OCI-LY1 (cell line): Measurements from ENCODE around the gene CABCOCO1.

Source experiments
- H2AFZ ChIP-seq: fragments of 200-600 bp; sonication (generic), shearing (Covaris generic); 2 replicates; pipeline ENCODE4 v1.6.0; 2014; ENCODE audit warnings: antibody characterized with exemption, mild to moderate bottlenecking, low read length
- H3F3A ChIP-seq: fragments of 200-600 bp; sonication (generic), shearing (Covaris generic); 2 replicates; pipeline ENCODE4 v1.6.0; 2014; ENCODE audit warnings: mild to moderate bottlenecking, antibody characterized with exemption, low read length, moderate library complexity; ENCODE audit not compliant: insufficient read depth
- H3K27ac ChIP-seq: fragments of 200-600 bp; sonication (generic); 2 replicates; pipeline ENCODE4 v1.5.1; 2014; ENCODE audit warnings: low read length, mixed run types, mild to moderate bottlenecking, low read depth; ENCODE audit not compliant: poor library complexity, severe bottlenecking
- H3K27me3 ChIP-seq: fragments of 200-600 bp; sonication (generic); 2 replicates; pipeline ENCODE4 v1.6.0; 2014; ENCODE audit warnings: antibody characterized with exemption, mild to moderate bottlenecking, low read length, moderate library complexity; ENCODE audit not compliant: insufficient read depth
- H3K36me3 ChIP-seq: fragments of 200-600 bp; sonication (generic); 2 replicates; pipeline ENCODE4 v1.6.1; 2014; ENCODE audit warnings: mild to moderate bottlenecking, antibody characterized with exemption, low read length, moderate library complexity, mixed read lengths; ENCODE audit not compliant: insufficient read depth
- H3K4me1 ChIP-seq: fragments of 200-600 bp; sonication (generic); 2 replicates; pipeline ENCODE4 v1.5.1; 2014; ENCODE audit warnings: mild to moderate bottlenecking, low read length, moderate library complexity; ENCODE audit not compliant: insufficient read depth, severe bottlenecking
- H3K4me2 ChIP-seq: fragments of 200-600 bp; sonication (generic), shearing (Covaris generic); 2 replicates; pipeline ENCODE4 v1.6.1; 2014; ENCODE audit warnings: low read length
- H3K4me3 ChIP-seq: fragments of 200-600 bp; sonication (generic); 2 replicates; pipeline ENCODE4 v1.5.1; 2014; ENCODE audit warnings: low read length, low read depth, mild to moderate bottlenecking, mixed read lengths; ENCODE audit not compliant: poor library complexity, severe bottlenecking
- H3K79me2 ChIP-seq: fragments of 200-600 bp; shearing (Covaris generic); 2 replicates; pipeline ENCODE4 v1.6.1; 2016; ENCODE audit warnings: mixed run types, low read length, mixed read lengths; ENCODE audit not compliant: insufficient read depth
- H3K9ac ChIP-seq: fragments of 200-600 bp; sonication (generic), shearing (Covaris generic); 2 replicates; pipeline ENCODE4 v1.6.1; 2014; ENCODE audit warnings: mild to moderate bottlenecking, low read length, mixed read lengths
- H3K9me2 ChIP-seq: fragments of 200-600 bp; sonication (generic), shearing (Covaris generic); 2 replicates; pipeline ENCODE4 v1.6.1; 2014; ENCODE audit warnings: low read depth, mild to moderate bottlenecking, low read length, mixed read lengths
- H3K9me3 ChIP-seq: fragments of 200-600 bp; shearing (Covaris generic); 2 replicates; pipeline ENCODE4 v1.6.1; 2014; ENCODE audit warnings: low read length, mixed read lengths
- H4K20me1 ChIP-seq: fragments of 200-600 bp; sonication (generic), shearing (Covaris generic); 2 replicates; pipeline ENCODE4 v1.6.0; 2016; ENCODE audit warnings: mild to moderate bottlenecking, low read length; ENCODE audit not compliant: insufficient read depth
- EZH2 ChIP-seq: fragments of 200-600 bp; sonication (generic), shearing (Covaris generic); IDR thresholded peaks from 2 replicates; pipeline ENCODE4 v1.8.0; 2017; ENCODE audit warnings: borderline replicate concordance, mixed run types, mild to moderate bottlenecking, antibody characterized with exemption, low read length, moderate library complexity, mixed read lengths
- TF ChIP-seq, protein P1 (sequence below): fragments of 200-600 bp; sonication (generic), shearing (Covaris generic); IDR thresholded peaks from 2 replicates; pipeline ENCODE4 v1.5.1; 2017; ENCODE audit warnings: mild to moderate bottlenecking, antibody characterized with exemption, low read length, moderate library complexity, mixed read lengths

Gene CABCOCO1

DNA sequence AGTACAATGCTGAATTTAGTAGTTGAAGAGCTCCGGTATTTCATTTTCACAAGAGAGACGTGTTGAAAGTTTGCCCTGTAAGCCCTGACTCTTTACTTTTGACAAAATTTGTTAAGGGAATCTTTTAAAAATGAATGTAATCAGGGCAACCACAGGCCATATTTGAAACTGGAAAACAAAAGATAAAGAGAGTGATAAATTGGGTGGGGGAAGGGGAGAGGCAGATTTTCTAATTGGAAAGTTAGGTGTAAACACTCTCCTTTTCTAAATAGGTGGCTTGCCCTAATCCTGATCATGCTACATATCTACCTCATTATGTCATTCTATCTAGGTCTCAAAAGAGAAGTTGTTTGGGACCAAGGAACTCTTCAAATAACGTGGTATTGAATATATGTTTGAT lies 90.7 kb downstream of the CABCOCO1 start:
- no peaks in the 10 kb centered on the region for H3K79me2 ChIP-seq
- no peak overlapping the region for H3K9ac ChIP-seq
- no peaks in the 10 kb centered on the region for H3K36me3 ChIP-seq
- H4K20me1 ChIP-seq: no peaks in the 10 kb centered on the region
- H3K27ac ChIP-seq: no peak overlapping the region
- no peak overlapping the region for H2AFZ ChIP-seq
- H3K4me3 ChIP-seq: no peak overlapping the region
- H3K4me1 ChIP-seq: peaks cover 26% of the 10 kb centered on the region
- H3K27me3 ChIP-seq: no peaks in the 10 kb centered on the region
- H3K4me2 ChIP-seq: no peak overlapping the region
- H3K9me2 ChIP-seq: no peaks in the 10 kb centered on the region
- no peak for TF ChIP-seq EZH2
- TF ChIP-seq, protein P1, sequence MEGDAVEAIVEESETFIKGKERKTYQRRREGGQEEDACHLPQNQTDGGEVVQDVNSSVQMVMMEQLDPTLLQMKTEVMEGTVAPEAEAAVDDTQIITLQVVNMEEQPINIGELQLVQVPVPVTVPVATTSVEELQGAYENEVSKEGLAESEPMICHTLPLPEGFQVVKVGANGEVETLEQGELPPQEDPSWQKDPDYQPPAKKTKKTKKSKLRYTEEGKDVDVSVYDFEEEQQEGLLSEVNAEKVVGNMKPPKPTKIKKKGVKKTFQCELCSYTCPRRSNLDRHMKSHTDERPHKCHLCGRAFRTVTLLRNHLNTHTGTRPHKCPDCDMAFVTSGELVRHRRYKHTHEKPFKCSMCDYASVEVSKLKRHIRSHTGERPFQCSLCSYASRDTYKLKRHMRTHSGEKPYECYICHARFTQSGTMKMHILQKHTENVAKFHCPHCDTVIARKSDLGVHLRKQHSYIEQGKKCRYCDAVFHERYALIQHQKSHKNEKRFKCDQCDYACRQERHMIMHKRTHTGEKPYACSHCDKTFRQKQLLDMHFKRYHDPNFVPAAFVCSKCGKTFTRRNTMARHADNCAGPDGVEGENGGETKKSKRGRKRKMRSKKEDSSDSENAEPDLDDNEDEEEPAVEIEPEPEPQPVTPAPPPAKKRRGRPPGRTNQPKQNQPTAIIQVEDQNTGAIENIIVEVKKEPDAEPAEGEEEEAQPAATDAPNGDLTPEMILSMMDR: no peak
- no peaks in the 10 kb centered on the region for H3F3A ChIP-seq
- H3K9me3 ChIP-seq: no peaks in the 10 kb centered on the region

DNA sequence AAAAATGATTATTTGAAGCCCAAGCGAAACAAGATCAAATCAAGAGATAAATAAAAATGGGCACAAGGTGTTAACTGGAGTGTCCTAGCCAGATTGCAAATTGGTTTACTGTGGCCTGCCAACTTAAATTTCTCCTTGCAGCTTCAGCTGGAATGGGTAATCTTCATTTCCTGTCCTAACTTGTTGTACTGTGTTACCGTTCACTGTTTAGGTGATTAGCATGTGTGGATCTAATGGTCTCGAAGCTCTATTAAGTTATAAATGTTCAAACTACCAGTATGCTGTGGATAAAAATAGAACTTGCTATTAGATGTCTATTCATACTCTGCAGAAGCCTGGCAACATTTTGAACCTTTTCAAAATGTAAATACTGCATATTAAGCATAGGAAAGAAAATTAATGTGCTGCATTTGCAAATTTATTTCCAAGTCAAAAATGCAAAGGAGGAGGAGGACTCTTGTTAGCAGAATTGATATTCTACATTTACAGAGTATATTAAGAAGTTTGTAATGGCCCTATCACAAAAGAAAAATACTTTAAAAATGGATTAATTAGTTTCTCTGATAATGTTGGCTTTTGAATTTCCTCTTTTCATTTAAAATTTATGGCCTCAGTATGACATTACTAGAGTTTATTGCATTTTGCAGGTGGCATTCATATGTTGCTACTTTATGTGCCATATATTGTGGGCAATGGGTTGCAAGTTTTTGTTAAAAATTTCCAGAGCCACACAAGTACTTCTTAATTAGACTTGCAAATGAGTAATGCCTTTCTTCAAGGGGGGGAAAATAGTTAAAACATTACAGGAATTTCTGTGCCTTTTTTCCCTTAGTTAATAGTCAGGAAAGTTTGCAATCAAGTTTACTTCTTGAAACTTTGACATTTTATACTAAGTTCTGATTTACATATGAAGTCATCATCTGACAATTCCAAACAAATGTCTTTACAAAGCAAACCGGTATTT lies 92.1 kb downstream of the CABCOCO1 start:
- no peaks in the 10 kb centered on the region for H3K36me3 ChIP-seq

DNA sequence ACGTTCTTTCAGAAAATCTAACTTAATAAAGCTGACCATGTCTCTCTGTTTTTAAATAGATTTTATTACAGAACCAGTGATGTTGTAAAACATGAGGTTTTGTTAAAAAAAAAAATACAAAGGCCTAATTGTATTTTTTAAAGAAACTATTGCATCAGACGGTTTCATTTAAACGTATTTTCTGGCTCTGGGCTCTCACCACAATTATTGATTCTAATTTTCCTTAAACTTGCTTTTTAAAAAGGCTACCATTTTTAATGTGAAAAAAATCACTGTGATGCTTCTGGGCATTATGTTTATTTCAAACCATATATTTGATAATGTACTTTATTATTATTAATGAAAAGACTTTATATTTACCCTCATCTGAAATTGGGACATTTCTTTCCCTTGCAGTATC lies 94.3 kb downstream of the CABCOCO1 start:
- Histone ChIP-seq H3K79me2 (no peaks in the 10 kb centered on the region), H2AFZ (no peak overlapping the region), H3K4me2 (no peak overlapping the region), H3K9ac (no peak overlapping the region), H3K27ac (no peak overlapping the region), H3K27me3 (no peaks in the 10 kb centered on the region), H3K4me3 (no peak overlapping the region), H4K20me1 (no peaks in the 10 kb centered on the region), H3K9me2 (no peaks in the 10 kb centered on the region), H3K9me3 (no peaks in the 10 kb centered on the region), H3F3A (no peaks in the 10 kb centered on the region), H3K4me1 (peaks cover 12% of the 10 kb centered on the region), H3K36me3 (no peaks in the 10 kb centered on the region)
- no peak for TF ChIP-seq EZH2
- TF ChIP-seq, protein P1: no peak

More for the DNA sequence above, 92.1 kb downstream of the CABCOCO1 start:
- H3K4me3 ChIP-seq: no peak overlapping the region
- H3K27me3 ChIP-seq: no peaks in the 10 kb centered on the region
- H3K9me3 ChIP-seq: no peaks in the 10 kb centered on the region
- no peak overlapping the region for H2AFZ ChIP-seq
- no peaks in the 10 kb centered on the region for H3K79me2 ChIP-seq
- H3K4me2 ChIP-seq: no peak overlapping the region
- H3K9me2 ChIP-seq: no peaks in the 10 kb centered on the region
- no peak for TF ChIP-seq EZH2
- TF ChIP-seq, protein P1: no peak
- no peaks in the 10 kb centered on the region for H4K20me1 ChIP-seq
- H3K9ac ChIP-seq: no peak overlapping the region
- H3K27ac ChIP-seq: no peak overlapping the region
- H3K4me1 ChIP-seq: peaks cover 26% of the 10 kb centered on the region
- no peaks in the 10 kb centered on the region for H3F3A ChIP-seq
